ENCODE measurements around the gene DIO1.
A peak's percentile ranks its signal among the peaks of the same experiment; 100 is the strongest.
"Not testable (repeated sequence)": the region's sequence is repeated elsewhere in the genome, so short reads cannot be mapped to it uniquely, and the experiment has no call there.

Gene DIO1

GRCh38 chr1:53893999-53894636, at the start of gene DIO1:
DIO1 (plus strand) TSS chr1:53894187; CDS start chr1:53894211, 24 bp downstream.
- no peak for DNase-seq

DNA sequence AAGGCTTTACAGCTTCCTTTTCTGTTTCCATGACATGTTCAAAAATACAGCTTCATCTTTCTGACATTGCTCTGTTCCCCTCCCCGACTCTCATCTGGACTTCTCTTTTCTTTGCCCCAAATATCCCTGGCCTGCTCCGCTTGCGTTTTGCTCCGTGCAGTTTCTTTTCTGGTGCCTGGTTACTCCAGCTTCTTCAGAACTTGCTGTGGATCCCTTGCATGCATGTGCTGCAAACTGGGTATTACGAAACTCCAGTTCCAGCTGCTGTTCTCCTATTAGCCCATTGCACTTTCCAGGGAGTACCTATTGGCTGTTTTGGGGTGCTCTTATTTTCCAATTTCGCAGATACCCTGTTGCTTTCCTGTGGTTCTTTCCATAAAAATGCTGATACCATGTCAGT, 46.0 kb upstream of the DIO1 start:
- DNase-seq: no peak

- DNase-seq: no peak
Observed at GRCh38 chr1:53850082-53850673, 43.8 kb upstream of the DIO1 start.

DNA sequence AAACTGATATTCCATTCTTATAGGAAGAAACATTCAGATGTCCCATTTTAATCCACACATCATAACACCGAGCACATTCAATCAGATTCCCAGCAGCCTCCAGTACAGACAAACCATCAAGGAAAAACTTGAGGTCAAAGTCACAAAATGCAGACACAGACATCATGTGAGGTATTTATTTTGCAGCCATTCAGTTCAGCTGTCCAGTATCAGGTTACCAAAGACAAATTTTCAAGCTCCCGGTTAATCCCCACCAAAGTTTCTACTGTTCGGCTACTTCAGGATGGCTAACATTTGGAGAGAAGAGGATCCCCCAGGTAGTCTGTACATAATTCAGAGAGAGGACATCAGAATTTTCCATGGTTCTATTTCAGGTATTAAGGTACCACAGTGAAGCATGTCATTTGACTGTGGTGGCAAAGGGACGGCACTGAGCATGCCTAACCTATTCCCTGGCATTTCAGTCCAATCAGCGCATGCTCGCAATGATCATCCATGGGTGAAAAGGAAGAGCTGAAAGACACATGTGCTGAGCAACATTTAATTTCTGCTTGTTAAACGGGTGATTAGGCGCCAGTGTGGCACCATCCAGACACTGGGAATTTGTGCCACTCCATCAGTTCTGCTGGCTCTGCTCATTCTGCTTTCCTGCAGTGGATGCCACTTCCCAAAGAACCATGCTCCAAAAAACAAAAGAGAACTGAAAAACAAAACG, 42.3 kb upstream of the DIO1 start:
- DNase-seq: no peak

GRCh38 chr1:53860967-53861411, 33.0 kb upstream of the DIO1 start:
- peak; percentile 61 for DNase-seq

GRCh38 chr1:53862507-53862906, 31.5 kb upstream of the DIO1 start:
- no peak for DNase-seq

DNA sequence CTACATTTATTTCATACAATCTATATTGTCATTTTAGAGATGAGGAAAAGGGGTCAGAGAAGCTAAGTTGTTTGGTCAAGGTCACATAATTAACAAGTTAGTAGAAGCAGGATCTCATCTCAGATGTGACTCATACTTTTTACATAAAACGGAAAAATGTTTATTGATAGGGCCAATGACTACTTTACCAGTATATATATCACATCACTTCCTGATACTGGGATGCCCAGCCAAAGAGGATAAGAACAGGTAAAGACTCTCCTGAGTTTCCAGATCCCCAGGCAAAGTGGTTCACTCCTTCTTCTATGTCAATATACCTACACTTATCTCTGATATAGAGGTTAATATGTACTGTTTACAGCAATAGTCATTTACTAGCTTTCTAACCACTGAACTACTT, 25.4 kb upstream of the DIO1 start:
- DNase-seq: no peak

DNA sequence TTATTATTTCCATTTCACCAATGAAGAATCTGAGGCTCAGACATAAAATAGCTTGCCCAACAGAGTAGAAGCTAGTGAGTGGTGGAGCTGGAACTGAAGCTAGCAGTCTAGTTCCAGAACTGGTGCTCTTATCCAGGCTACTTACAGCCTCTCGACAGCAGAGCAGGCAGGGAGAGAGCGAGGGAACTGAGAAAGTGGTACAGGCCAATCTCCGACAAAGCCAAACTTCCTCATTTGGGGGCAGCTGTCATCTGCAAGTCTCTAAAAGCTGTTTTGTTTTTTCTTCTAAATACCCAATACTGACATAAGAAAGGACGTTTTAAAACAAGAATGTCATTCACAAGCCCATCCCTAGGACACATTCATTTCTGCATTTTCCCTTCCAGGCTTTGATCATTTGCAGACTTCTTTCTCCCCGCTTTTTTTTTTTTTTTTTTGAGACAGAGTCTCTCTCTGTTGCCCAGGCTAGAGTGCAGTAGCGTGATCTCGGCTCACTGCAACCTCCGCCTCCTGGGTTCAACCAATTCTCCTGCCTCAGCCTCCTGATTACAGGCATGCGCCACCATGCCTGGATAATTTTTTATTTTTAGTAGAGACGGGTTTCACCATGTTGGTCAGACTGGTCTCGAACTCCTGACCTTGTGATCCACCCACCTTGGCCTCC, 24.4 kb upstream of the DIO1 start:
- DNase-seq: no peak

GRCh38 chr1:53871221-53871620, 22.8 kb upstream of the DIO1 start:
- DNase-seq: no peak

DNA sequence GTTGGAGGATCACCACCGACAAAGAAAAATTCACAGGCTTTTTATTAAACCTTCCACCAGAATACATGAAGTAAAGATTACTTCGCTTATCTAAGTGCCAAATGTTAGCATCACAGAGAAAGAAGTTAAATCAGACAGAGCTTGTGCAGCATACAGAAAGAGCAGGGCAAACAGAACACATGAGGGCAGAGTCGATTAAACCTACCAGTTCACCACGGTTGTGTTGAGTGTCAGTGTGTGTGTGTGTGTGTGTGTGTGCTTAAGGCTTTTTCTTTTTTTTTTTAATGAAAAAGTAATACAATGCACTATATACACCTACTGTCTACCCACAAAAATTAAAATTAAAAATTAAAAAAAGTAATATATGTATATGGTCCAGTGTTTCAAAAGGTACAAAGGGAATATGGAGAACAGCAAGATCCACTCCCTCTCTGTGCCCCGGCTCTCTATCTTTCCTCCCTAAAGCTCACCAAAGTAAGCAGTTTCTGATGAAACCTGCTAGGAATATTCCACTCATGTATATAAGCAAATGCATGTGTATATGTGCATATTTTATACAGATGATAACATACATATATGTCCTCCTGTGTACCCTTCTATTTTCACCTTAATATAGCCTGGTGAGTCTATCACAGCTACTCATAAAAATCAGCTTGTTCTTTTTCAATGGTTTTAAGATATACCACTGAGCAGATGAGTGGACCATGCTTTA, 22.1 kb upstream of the DIO1 start:
- no peak for DNase-seq

- not testable (repeated sequence) for DNase-seq
Observed at GRCh38 chr1:53875150-53875549, 18.8 kb upstream of the DIO1 start.

DNA sequence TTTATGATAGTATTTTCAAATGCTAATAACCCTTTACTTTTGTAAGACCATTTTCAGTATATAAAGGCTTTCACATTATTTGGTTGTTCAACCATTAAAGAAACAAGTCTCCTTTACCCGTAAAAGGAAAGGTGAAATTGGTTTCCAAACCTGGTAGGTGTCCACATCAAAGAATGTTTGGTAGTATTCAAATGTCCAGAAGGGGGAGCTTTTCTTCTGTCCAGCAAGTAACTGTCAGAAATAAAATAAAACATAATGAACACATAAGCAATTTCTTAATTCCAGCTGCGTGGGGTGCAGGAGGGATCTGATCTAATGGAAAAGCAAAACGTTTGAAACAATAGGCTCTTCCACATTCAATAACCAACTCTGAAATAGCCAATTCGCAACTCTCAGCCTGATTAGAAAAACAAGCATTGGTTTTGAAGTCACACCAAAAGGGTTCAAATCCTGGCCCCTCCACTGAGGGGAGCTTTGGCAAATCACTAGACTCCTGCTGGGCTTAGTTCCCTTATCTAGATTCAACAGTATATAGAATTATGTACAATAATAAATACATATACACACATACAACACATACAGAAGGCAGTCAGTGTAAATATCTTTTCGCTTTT, 15.4 kb upstream of the DIO1 start:
- peak; percentile 53 for DNase-seq

DNA sequence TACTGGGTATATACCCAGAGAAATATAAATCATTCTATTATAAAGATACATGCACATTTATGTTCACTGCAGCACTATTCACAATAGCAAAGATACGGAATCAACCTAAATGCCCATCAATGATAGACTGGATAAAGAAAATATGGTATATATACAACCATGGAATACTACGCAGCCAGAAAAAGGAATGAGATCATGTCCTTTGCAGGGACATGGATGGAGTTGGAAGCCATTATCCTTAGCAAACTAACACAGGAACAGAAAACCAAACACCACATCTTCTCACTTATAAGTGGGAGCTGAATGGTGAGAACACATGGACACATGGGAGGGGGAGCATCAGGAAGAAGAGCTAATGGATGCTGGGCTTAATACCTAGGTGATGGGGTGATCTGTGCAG, 12.1 kb upstream of the DIO1 start:
- DNase-seq: not testable (repeated sequence)

DNA sequence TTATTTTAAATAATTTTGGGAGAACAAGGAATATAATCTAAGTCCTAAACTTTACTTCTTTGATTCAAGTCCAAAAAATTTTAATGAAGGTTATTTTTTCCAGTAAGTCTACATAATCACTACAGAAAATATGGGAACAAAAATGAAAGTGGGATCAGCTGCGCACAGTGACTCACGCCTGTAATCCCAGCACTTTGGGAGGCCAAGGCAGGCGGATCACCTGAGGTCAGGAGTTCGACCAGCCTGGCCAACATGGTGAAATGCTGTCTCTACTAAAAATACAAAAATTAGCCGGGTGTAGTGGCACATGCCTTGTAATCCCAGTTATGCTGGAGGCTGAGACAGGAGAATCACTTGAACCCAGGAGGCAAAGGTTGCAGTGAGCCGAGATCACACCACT, 10.4 kb upstream of the DIO1 start:
- not testable (repeated sequence) for DNase-seq

GRCh38 chr1:53888681-53889080, 5.3 kb upstream of the DIO1 start:
- DNase-seq: no peak

DNA sequence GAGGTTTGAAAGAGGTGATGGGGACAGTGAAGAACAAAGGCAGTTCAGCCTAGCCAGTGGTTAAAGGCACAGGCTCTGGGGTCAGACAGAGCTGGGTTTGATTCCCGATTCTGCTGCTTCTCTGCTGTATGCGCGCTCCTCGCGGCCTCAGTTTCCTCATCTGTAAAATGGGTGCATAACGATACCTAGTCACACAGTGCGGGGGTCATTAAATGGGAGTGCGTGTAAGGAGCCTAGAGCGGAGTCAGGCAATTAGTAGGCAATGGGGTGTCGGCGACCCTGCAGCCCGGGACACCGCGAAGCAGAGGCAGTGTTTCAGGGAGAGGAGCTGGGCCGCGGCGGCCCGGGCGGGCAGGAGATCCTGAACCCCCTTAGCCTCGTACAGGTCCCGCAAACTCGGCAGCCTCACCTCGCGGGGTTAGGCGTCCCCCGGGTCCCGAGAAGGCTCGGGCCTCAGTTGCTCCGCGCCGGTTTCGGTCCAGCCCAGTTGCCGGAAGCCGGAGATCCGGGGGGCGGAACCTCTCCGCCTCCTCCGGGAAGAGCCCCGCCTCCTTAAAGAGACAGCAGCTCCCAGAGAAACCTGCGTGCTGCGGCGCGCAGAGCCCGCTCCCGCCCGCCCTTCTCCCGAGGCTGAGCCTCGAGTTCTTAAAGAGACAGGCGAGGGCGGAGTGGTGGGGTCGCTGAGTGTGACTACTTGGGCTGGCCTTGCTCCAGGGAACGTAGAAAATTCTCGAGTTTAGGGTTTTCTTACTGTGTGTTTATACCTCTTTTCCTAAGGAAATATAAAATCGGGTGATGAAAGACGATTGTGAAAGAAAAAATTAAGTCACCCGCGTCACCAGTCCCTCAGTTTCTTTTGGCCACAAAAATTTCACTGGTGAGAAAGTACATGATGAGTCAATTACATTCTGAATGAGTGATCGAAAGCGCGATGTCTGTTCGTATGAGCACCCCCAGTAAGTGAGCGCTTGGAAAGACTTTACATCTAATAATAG, 4.4 kb upstream of the DIO1 start, which contains the start of gene YIPF1:
TSS of gene YIPF1 (minus strand) at position 494 of the 995 bp plus-strand sequence. CDS start 860 bp downstream, outside the sequence.
- peak; percentile 87 for DNase-seq

DNA sequence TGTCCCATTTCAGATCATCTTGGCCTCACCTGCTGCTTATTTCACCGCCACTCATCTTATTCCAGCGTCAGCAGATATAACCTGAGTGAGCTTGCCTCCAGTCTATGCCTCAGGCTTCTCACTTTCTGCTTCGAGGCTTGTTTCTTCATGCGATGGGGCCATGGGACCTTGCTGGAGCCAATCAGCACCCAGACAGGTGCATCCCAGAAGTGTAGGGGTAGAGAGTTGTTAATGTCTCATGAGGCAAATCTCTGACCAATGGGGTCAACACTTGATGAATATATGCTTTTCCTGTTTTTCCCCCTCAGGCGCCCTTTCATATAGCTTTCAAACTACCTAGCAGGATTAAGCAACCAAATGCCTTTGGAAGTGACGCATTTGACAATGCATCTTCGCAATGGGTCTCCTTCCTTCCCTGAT, 3.5 kb upstream of the DIO1 start:
- DNase-seq: no peak

DNA sequence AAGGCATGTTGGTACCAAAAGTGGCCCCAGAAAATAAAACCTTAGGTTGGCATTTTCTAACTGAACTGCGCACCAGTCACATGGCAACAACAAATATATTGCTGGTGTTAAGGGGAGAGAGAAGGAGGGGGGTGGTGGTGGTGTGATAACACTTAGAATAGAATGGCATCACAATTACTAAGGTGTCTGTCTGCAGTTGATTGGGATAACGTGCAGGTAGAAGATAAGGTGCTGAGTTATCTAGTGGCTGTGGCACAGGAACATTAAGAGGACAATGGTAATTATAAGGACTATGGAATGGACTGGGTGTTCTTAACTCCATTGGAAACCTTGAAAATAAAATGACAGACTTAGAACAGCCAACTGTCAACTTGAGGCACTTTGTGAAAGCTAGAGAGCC, 3.0 kb upstream of the DIO1 start:
- no peak for DNase-seq

DNA sequence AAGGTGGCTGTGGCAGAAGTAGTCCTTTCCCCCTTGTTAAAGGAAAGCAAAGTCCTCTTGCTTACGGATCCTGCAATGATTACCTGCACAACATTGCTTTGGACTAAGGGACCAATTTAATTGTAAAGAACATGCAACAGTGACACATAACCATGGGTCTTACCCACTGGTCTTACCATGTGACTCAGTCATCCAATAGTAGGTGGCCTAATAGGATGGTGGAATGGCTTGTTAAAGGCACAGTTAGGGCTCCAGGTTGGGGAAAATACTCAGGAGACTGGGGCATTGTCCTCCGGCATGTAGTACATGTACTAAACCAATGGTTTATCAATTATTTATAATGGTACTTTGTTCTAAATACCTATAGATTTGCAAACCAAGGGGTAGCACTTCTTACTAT, 2.3 kb upstream of the DIO1 start:
- no peak for DNase-seq

GRCh38 chr1:53892911-53893310, 1.1 kb upstream of the DIO1 start:
- DNase-seq: no peak

DNA sequence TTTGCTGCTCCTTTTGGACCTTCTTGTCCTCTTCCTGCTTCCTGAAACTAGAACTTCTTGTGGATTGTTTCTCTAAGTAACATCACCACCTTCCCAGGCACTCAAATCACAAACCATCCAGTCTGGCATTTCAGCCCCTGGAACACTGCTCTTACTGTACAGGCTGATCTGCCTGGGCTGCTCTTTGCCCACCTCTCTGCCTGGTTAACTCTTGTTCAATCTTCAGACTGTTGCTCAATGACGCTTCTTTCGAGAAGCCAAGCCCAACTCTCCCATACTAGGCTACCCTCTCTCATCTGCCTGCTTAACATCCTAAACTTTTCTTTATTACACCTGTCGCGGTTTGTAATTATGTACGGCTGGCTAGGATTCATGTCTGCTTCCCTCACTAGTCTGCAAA, 657 bp downstream of the DIO1 start:
- no peak for DNase-seq
